SK-N-SH (cell line): ENCODE measurements around the gene TEX12.

Experiments
- MXI1 ChIP-seq: IDR thresholded peaks from 2 replicates; pipeline ENCODE4 v1.6.1; 2012; ENCODE audit warnings: mild to moderate bottlenecking, low read depth, low read length, improper control_type of control experiment
- RAD21 ChIP-seq: IDR thresholded peaks from 2 replicates; pipeline ENCODE4 v1.6.1; 2012; ENCODE audit warnings: mild to moderate bottlenecking, low read length
- SMC3 ChIP-seq: IDR thresholded peaks from 2 replicates; pipeline ENCODE4 v1.6.1; 2012; ENCODE audit warnings: low read depth, low read length, improper control_type of control experiment
- TF ChIP-seq, protein P1 (sequence below): fragments of 200-600 bp; sonication (generic); IDR thresholded peaks from 2 replicates; pipeline ENCODE4 v1.6.1; 2017; ENCODE audit warnings: antibody characterized with exemption, mild to moderate bottlenecking, moderate library complexity

DNA sequence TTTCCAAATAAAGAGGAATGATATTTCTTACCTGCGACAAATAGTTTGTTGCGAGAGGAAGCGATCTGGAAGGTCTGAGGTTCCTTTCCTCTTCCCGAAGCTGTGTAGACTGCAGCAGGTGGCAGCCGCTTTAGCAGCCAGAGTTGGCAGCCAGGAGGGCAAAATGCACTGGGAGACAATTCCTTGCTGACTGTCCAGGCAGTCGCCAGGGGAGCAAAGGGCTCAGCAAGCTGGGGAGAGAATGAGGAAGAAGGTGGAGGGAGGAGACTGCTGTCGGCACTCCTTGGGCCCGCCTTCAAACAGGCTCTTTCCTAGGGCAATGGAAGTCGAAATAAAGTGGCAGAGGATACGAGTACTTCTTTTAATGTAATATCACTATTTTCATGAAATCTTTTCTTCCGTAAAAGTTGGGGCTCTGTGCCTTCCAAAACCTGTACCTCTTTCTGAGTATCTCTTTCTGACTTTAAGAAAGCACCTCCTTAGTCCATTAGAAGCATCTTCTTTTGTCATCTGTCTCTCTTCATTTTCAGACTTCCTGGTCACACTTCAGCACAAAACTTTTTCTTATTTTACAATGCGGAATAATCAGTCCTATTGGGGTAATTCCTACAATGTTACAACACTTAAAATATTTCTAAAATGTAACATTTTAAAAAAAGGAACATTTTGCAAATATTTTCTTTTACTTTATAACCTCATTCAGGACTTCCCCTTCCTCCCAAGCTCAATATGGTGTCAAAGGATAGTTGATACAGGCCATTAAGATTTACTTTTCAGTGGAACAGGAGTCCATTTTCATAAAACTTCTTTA lies 3.1 kb upstream of the TEX12 start, which contains the start of gene IL18:
- TF ChIP-seq, protein P1, sequence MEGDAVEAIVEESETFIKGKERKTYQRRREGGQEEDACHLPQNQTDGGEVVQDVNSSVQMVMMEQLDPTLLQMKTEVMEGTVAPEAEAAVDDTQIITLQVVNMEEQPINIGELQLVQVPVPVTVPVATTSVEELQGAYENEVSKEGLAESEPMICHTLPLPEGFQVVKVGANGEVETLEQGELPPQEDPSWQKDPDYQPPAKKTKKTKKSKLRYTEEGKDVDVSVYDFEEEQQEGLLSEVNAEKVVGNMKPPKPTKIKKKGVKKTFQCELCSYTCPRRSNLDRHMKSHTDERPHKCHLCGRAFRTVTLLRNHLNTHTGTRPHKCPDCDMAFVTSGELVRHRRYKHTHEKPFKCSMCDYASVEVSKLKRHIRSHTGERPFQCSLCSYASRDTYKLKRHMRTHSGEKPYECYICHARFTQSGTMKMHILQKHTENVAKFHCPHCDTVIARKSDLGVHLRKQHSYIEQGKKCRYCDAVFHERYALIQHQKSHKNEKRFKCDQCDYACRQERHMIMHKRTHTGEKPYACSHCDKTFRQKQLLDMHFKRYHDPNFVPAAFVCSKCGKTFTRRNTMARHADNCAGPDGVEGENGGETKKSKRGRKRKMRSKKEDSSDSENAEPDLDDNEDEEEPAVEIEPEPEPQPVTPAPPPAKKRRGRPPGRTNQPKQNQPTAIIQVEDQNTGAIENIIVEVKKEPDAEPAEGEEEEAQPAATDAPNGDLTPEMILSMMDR: no peak
- TF ChIP-seq MXI1: no peak
- no peak for TF ChIP-seq SMC3
- TF ChIP-seq RAD21: no peak
